Measurements from ENCODE around the gene MAPT.

DNA sequence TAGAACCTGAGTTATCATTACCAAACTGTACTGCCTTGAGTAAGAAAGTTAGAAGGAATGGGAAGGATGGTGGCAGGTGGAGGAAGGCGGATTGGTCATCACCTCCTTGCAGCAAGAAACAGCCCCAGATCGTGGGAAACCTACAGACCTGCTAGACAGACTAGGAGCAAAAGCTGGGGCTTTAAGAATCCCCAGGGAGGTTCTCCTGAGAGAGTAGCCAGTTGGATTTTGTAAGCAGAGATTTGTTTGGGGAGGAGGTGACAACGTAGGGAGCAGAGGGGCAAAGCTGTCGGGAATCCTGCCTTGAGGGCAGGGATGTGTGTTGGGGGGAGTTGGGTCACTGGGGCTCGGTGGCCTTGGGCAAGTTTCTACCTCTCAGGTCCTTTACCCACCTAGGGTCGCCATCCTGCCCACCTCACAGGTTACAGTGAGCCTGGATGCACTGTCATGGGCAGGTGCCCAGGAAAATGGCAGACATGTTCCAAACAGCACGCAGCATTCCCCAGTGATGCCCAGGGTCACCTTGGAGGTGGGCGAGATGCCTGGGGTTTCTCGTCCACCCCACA lies 55.5 kb downstream of the MAPT start:
- TF ChIP-seq, protein P1, sequence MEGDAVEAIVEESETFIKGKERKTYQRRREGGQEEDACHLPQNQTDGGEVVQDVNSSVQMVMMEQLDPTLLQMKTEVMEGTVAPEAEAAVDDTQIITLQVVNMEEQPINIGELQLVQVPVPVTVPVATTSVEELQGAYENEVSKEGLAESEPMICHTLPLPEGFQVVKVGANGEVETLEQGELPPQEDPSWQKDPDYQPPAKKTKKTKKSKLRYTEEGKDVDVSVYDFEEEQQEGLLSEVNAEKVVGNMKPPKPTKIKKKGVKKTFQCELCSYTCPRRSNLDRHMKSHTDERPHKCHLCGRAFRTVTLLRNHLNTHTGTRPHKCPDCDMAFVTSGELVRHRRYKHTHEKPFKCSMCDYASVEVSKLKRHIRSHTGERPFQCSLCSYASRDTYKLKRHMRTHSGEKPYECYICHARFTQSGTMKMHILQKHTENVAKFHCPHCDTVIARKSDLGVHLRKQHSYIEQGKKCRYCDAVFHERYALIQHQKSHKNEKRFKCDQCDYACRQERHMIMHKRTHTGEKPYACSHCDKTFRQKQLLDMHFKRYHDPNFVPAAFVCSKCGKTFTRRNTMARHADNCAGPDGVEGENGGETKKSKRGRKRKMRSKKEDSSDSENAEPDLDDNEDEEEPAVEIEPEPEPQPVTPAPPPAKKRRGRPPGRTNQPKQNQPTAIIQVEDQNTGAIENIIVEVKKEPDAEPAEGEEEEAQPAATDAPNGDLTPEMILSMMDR (conservative IDR thresholded peaks at IDR 0.05; ENCODE audit: low read depth, low read length) = no peak
- no peak for TF ChIP-seq EZH2 (IDR thresholded peaks at IDR 0.05; ENCODE audit: borderline replicate concordance, low read depth, low read length, poor library complexity, severe bottlenecking)

Measured in A673 (cell line).